ENCODE data around the gene PPP2R1A.

DNA sequence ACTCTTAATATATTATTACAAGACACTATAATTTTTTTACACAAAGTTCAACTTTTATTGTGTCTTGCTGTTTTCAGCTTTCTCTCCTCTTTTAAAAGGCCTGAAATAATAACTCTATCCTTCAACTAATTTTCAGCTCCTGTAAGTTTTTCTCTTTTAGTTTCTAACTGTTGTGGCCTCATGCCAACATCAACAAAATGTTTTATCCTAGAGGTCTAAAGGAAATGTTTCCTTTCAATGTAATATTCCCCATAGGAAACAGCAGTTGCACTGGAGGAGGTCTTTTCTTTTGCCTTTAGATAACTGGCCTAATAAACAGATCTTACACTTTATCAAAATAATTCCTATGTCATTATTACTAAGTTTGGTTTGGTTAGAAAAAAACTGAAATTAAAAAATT lies 41.6 kb upstream of the PPP2R1A start:
- TF ChIP-seq, protein P1, sequence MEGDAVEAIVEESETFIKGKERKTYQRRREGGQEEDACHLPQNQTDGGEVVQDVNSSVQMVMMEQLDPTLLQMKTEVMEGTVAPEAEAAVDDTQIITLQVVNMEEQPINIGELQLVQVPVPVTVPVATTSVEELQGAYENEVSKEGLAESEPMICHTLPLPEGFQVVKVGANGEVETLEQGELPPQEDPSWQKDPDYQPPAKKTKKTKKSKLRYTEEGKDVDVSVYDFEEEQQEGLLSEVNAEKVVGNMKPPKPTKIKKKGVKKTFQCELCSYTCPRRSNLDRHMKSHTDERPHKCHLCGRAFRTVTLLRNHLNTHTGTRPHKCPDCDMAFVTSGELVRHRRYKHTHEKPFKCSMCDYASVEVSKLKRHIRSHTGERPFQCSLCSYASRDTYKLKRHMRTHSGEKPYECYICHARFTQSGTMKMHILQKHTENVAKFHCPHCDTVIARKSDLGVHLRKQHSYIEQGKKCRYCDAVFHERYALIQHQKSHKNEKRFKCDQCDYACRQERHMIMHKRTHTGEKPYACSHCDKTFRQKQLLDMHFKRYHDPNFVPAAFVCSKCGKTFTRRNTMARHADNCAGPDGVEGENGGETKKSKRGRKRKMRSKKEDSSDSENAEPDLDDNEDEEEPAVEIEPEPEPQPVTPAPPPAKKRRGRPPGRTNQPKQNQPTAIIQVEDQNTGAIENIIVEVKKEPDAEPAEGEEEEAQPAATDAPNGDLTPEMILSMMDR (IDR thresholded peaks at IDR 0.05) = no peak
- TF ChIP-seq POLR2A (IDR thresholded peaks at IDR 0.05) = no peak
